Activated T-cell treated with anti-CD3 and anti-CD28 coated beads, Interleukin-2, amount 50 U/mL, for 24 hours (primary cell): Measurements from ENCODE around the gene KIF2C.

ENCODE experiments used
- DNase-seq: peaks from one replicate; pipeline ENCODE4 v3.0.0-alpha.2; 2020
- H3K27ac Mint-ChIP-seq: 2 replicates; pipeline ENCODE4 v1.8.0; 2020; ENCODE audit warnings: mild to moderate bottlenecking, mixed read lengths
- H3K27me3 Mint-ChIP-seq: 2 replicates; pipeline ENCODE4 v1.8.0; 2020; ENCODE audit warnings: mixed read lengths
- H3K36me3 Mint-ChIP-seq: 2 replicates; pipeline ENCODE4 v1.8.0; 2020; ENCODE audit warnings: low read depth, mixed read lengths
- H3K4me1 Mint-ChIP-seq: 2 replicates; pipeline ENCODE4 v1.8.0; 2020; ENCODE audit warnings: low read depth, mixed read lengths
- H3K4me3 Mint-ChIP-seq: 2 replicates; pipeline ENCODE4 v1.8.0; 2020; ENCODE audit warnings: mild to moderate bottlenecking, moderate library complexity, mixed read lengths
- H3K9me3 Mint-ChIP-seq: 2 replicates; pipeline ENCODE4 v1.8.0; 2020; ENCODE audit warnings: mixed read lengths

KIF2C gene

GRCh38 chr1:44707959-44708831, 31.4 kb upstream of the KIF2C start:
- peak; percentile 51 for DNase-seq
- Mint-ChIP-seq H3K36me3 (no peaks in the 10 kb centered on the region), H3K27me3 (no peaks in the 10 kb centered on the region), H3K4me3 (peak overlapping the region; percentile 62), H3K9me3 (no peaks in the 10 kb centered on the region), H3K27ac (peak overlapping the region; percentile 74), H3K4me1 (peaks cover 15% of the 10 kb centered on the region)

DNA sequence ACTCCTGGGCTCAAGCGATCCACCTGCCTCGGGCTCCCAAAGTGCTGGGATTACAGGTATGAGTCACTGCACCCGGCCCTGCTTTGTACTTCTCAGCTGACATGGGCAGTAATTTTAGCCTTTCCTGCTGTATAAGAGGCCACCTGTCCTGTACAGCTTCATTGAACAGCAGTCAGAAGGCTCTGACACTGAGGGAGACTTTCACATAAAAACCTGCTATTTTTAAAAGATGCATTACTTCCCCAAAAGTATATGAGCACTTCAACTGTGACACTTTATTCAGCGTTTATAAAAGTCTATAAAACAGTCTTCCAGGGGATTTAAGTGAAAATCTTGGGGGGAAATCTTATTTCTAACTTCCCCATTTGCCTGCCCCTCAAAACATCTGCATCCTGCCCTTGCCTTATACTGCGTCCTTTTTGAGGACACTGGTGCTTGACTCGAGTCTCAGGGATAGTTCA, 26.3 kb upstream of the KIF2C start:
- Mint-ChIP-seq H3K4me1 (peaks cover 39% of the 10 kb centered on the region), H3K27ac (no peak overlapping the region), H3K27me3 (no peaks in the 10 kb centered on the region), H3K9me3 (no peaks in the 10 kb centered on the region), H3K4me3 (no peak overlapping the region), H3K36me3 (no peaks in the 10 kb centered on the region)
- no peak for DNase-seq

GRCh38 chr1:44714532-44714931, 25.1 kb upstream of the KIF2C start:
- H3K4me3 Mint-ChIP-seq = no peak overlapping the region
- no peak for DNase-seq
- no peaks in the 10 kb centered on the region for H3K27me3 Mint-ChIP-seq
- peaks cover 46% of the 10 kb centered on the region for H3K4me1 Mint-ChIP-seq
- no peaks in the 10 kb centered on the region for H3K9me3 Mint-ChIP-seq
- peak overlapping the region; percentile 71 for H3K27ac Mint-ChIP-seq
- H3K36me3 Mint-ChIP-seq = no peaks in the 10 kb centered on the region

- Mint-ChIP-seq H3K9me3 (no peaks in the 10 kb centered on the region), H3K27ac (peak overlapping the region; percentile 71), H3K36me3 (no peaks in the 10 kb centered on the region), H3K27me3 (no peaks in the 10 kb centered on the region), H3K4me1 (peaks cover 49% of the 10 kb centered on the region), H3K4me3 (peak overlapping the region; percentile 39)
- DNase-seq = peak; percentile 73
Measured at GRCh38 chr1:44714944-44715571, 24.6 kb upstream of the KIF2C start.

DNA sequence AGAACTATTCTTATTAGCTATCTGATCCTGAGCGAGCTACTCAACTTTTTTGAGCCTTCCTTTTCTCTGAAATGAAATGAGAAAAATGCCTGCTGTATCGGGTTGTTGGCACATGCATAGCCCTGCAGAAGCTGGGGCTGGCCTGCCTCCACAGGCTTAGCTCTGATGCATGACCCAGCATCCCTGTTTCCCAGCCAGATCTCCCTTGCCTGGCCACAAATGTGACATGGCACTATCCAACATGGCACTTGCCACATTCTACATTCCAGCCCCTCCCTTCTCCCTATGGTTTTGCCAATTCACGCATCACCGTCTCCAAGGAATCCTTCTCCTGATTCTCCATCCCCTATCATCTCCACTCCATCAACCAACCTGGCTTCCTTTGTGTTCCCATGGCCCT, 22.5 kb upstream of the KIF2C start:
- no peak overlapping the region for H3K4me3 Mint-ChIP-seq
- H3K36me3 Mint-ChIP-seq = no peaks in the 10 kb centered on the region
- DNase-seq = no peak
- no peak overlapping the region for H3K27ac Mint-ChIP-seq
- H3K9me3 Mint-ChIP-seq = no peaks in the 10 kb centered on the region
- H3K27me3 Mint-ChIP-seq = no peaks in the 10 kb centered on the region
- peaks cover 68% of the 10 kb centered on the region for H3K4me1 Mint-ChIP-seq

DNA sequence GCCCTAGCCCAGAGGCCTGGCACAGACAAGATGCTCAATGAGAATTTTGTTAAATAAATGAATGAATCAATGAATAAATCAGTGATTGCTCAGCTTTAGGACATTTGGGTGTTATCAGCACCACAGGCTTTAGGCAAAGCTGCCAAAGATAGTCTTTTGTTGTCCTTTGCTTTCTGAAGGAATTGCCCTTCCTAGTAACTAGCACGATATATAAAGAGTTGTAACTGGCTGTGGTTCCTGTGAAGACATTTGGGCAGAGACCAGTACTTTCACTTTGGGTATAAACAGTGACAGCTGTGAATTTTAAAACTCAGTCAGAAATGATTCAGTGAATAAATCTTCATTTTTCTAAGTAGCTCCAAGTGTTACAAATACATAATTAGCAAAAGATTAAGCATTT, 22.0 kb upstream of the KIF2C start:
- Mint-ChIP-seq H3K36me3 (no peaks in the 10 kb centered on the region), H3K4me3 (no peak overlapping the region), H3K27me3 (no peaks in the 10 kb centered on the region), H3K4me1 (peaks cover 68% of the 10 kb centered on the region), H3K27ac (peak overlapping the region; percentile 20), H3K9me3 (no peaks in the 10 kb centered on the region)
- no peak for DNase-seq

DNA sequence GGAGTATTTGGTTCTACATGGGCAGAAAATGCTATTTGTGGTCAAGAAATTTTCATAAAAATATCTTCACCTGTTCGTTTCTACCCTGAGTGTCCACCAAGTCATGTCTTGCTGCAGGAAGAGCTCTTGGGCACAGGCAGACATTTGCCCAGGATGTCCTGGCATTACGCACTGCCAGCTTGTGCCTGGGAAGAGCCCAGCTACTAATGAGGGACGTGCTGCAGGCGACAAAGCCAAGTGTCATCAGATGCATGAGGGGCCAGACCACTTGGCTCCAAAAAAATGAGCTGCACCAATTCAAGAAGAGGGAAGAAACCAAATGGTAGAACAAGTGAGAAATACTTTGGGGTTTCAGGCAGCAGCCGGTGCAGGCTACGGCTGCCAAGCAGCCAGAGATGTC, 21.5 kb upstream of the KIF2C start:
- Mint-ChIP-seq H3K9me3 (no peaks in the 10 kb centered on the region), H3K36me3 (no peaks in the 10 kb centered on the region), H3K4me3 (no peak overlapping the region), H3K27ac (peak overlapping the region; percentile 20), H3K27me3 (no peaks in the 10 kb centered on the region), H3K4me1 (peaks cover 72% of the 10 kb centered on the region)
- DNase-seq = no peak

- Mint-ChIP-seq H3K27me3 (no peaks in the 10 kb centered on the region), H3K4me3 (no peak overlapping the region), H3K9me3 (no peaks in the 10 kb centered on the region), H3K27ac (peak overlapping the region; percentile 67), H3K36me3 (peaks cover 6% of the 10 kb centered on the region), H3K4me1 (peaks cover 82% of the 10 kb centered on the region)
- no peak for DNase-seq
Measured at GRCh38 chr1:44719318-44719717, 20.3 kb upstream of the KIF2C start.

- no peak for DNase-seq
- Mint-ChIP-seq H3K9me3 (no peaks in the 10 kb centered on the region), H3K27ac (peak overlapping the region; percentile 100), H3K4me1 (peaks cover 81% of the 10 kb centered on the region), H3K36me3 (peaks cover 13% of the 10 kb centered on the region), H3K27me3 (no peaks in the 10 kb centered on the region), H3K4me3 (no peak overlapping the region)
Measured at GRCh38 chr1:44720281-44720680, 19.4 kb upstream of the KIF2C start.

DNA sequence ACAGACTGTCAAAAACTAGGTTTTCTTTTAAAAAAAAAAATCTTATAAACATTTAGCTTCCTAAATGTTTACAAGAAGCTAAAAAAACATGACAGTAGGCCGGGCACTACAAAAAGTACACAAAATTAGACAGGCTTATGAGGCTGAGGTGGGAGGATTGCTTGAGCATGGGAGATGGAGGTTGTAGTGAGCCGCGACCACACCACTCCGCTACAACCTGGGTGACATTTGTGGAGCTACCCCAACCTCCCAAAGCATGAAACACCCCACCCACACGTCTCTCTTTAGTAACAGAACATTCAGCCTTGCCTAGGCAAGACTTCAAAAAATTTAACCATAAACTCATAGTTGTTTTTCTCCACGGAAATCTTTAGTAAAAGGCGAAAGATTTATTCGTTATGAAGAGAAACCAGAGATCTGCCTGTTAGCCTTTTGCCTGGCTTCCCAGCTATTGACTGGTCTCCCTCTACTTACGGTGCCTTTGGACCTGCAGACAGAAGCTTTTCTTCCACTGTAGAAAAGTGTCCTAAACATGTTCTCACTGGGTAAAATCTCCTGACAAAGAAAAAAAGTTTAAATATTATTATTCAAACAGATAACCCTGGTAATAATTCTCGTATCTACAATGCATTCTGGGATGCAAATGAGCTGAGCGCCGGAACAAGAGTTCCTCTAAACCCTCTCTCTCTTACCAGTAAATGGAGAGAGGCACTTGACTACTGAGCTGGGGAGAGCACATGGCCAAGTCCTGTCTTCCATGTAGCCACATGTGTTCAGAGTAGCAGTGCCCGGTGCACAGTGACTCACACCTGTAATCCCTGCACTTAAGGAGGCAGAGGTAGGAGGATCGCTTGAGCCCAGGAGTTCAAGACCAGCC, 17.9 kb upstream of the KIF2C start:
- H3K36me3 Mint-ChIP-seq = peaks cover 21% of the 10 kb centered on the region
- peaks cover 78% of the 10 kb centered on the region for H3K4me1 Mint-ChIP-seq
- peak overlapping the region; percentile 100 for H3K27ac Mint-ChIP-seq
- H3K27me3 Mint-ChIP-seq = no peaks in the 10 kb centered on the region
- peak overlapping the region; percentile 49 for H3K4me3 Mint-ChIP-seq
- DNase-seq = peak; percentile 76
- no peaks in the 10 kb centered on the region for H3K9me3 Mint-ChIP-seq

DNA sequence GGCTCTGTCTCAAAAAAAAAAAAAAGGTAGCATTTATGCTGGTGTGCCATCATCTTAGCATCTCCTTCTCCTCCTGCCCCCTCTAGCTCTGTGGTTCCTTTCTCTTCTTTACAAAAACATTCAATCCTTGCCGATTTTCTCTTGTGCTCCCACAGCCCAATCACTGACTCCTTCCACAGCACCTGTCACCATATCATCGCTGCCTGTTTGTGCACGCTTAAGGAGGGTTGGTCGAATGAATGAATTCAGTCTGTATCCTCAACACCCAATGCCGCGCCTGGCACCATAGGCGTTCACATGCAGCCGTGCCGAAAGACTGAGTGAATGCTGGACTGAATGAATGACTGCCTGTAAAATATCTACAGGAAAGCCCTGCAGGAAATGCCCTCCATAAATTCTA, 16.6 kb upstream of the KIF2C start:
- peak overlapping the region; percentile 100 for H3K27ac Mint-ChIP-seq
- peak; percentile 61 for DNase-seq
- no peaks in the 10 kb centered on the region for H3K9me3 Mint-ChIP-seq
- H3K4me3 Mint-ChIP-seq = peak overlapping the region; percentile 83
- H3K27me3 Mint-ChIP-seq = no peaks in the 10 kb centered on the region
- H3K36me3 Mint-ChIP-seq = peaks cover 21% of the 10 kb centered on the region
- H3K4me1 Mint-ChIP-seq = peaks cover 75% of the 10 kb centered on the region

DNA sequence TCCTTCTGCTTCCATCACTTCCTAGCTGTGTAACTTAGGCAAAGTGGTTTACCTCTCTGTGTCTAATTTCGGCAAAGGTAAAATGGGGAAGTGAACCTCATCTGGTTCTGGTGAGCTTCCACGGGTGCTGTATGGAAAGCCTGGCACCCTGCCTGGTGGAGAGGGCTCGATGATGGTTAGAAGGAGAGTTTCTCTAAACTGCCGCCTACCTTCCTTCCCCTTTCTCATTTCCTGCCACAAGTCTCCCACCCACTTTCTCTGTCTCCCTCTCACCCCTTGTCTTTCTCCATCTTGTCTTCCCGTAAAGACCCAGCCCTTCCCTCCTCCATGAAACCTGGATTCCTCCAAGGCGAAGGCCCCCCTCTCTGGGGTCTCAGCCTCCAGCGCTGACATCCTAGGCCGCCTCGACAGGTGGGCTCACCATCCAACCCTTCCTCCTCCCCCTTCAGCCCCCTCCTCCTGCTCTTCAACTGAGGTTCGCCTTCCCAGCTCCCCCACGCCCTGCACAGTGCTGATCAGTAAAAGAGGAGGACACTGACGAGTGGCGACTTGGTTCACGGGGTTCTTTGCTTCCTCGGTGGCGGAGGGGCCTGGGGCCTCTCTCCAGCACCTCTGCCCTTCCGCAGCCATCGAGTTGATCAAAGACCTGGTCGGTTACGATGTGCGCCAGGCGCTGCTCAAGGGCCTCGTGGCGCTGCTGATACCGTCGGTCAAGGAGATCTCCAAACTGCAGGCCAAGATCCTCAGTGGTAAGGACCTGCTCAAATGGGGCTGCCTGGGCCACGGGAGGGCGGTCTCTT, 15.9 kb upstream of the KIF2C start:
- H3K4me3 Mint-ChIP-seq = peak overlapping the region; percentile 83
- no peaks in the 10 kb centered on the region for H3K27me3 Mint-ChIP-seq
- H3K36me3 Mint-ChIP-seq = peaks cover 21% of the 10 kb centered on the region
- DNase-seq = peak; percentile 72
- H3K27ac Mint-ChIP-seq = peak overlapping the region; percentile 100
- H3K9me3 Mint-ChIP-seq = no peaks in the 10 kb centered on the region
- H3K4me1 Mint-ChIP-seq = peaks cover 73% of the 10 kb centered on the region

- peak; percentile 47 for DNase-seq
- Mint-ChIP-seq H3K4me3 (peak overlapping the region; percentile 83), H3K36me3 (peaks cover 21% of the 10 kb centered on the region), H3K9me3 (no peaks in the 10 kb centered on the region), H3K27me3 (no peaks in the 10 kb centered on the region), H3K27ac (peak overlapping the region; percentile 100), H3K4me1 (peaks cover 70% of the 10 kb centered on the region)
Measured at GRCh38 chr1:44724296-44724954, 15.2 kb upstream of the KIF2C start.
